ENCODE measurements around the gene YWHAH. TPM values are rescaled to one million over a fixed set of nuclear protein-coding genes. Genes with fewer than 3 reads are reported as not detected.

YWHAH gene
- total RNA-seq, 2 donors from 2014 or later: 162 to 193 TPM

DNA sequence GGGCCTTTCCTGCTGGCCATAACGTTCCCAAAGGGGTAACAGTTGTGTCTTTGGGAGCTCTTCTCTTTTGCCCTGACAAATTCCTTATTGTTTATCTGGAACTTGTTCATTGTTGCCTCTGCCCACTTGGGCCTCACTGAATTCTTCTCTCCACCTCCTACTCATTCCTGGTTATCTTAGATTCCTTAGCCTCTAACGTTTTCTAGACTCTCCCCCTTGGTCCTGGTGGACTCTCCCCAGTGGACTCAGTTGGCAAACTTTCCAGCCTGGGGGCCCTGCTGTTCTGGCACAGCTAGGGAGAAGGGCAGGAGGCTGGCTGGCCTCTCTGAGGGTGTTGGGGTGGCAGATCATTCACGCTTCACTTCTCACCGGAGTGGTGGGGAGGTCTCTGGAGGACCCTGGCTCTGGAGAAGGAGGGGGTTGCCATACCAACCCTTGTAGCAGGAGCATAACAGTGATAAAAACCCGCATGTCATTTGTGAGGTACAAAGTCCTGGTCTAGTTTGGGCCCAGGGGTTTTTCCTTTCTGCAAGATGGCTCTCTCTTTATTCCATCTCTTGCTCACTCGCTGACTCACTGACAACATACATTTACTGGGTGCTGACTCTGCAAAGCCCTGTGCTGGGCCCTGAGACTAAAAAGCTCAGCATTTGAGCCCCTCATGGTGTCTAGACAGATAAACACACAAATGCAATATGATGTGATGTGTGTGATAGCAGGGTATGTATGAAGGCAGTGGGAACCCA lies 39.7 kb downstream of the YWHAH start:
- TF ChIP-seq, protein P1, sequence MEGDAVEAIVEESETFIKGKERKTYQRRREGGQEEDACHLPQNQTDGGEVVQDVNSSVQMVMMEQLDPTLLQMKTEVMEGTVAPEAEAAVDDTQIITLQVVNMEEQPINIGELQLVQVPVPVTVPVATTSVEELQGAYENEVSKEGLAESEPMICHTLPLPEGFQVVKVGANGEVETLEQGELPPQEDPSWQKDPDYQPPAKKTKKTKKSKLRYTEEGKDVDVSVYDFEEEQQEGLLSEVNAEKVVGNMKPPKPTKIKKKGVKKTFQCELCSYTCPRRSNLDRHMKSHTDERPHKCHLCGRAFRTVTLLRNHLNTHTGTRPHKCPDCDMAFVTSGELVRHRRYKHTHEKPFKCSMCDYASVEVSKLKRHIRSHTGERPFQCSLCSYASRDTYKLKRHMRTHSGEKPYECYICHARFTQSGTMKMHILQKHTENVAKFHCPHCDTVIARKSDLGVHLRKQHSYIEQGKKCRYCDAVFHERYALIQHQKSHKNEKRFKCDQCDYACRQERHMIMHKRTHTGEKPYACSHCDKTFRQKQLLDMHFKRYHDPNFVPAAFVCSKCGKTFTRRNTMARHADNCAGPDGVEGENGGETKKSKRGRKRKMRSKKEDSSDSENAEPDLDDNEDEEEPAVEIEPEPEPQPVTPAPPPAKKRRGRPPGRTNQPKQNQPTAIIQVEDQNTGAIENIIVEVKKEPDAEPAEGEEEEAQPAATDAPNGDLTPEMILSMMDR (conservative IDR thresholded peaks at IDR 0.05): no peak
- Histone ChIP-seq H3K9me3 (ENCODE audit: control insufficient read depth, low read length) (no peaks in the 10 kb centered on the region), H3K9ac (ENCODE audit: extremely low read depth, low read length, poor library complexity, severe bottlenecking) (no peak overlapping the region), H3K4me3 (ENCODE audit: low read length) (no peak overlapping the region), H3K4me1 (ENCODE audit: control insufficient read depth, insufficient read depth, low read length) (no peaks in the 10 kb centered on the region), H3K27ac (ENCODE audit: low read depth, low read length) (no peak overlapping the region), H3K27me3 (ENCODE audit: control insufficient read depth, insufficient read depth, low read length, poor library complexity, severe bottlenecking) (no peaks in the 10 kb centered on the region), H3K36me3 (ENCODE audit: control insufficient read depth, insufficient read depth, low read length) (no peaks in the 10 kb centered on the region)
- Mint-ChIP-seq H3K4me1 (no peaks in the 10 kb centered on the region), H3K27me3 (ENCODE audit: insufficient read depth) (no peaks in the 10 kb centered on the region), H3K27ac (no peak overlapping the region), H3K36me3 (ENCODE audit: low read depth) (no peaks in the 10 kb centered on the region), H3K4me3 (no peak overlapping the region), H3K9me3 (no peaks in the 10 kb centered on the region)
- WGBS, 2 experiments (ENCODE audit: insufficient coverage in 1 of 2, insufficient read length in 1 of 2): 86 to 91% methylated on average over 5 to 6 of the region's 6 CpGs
- no peak for DNase-seq

DNA sequence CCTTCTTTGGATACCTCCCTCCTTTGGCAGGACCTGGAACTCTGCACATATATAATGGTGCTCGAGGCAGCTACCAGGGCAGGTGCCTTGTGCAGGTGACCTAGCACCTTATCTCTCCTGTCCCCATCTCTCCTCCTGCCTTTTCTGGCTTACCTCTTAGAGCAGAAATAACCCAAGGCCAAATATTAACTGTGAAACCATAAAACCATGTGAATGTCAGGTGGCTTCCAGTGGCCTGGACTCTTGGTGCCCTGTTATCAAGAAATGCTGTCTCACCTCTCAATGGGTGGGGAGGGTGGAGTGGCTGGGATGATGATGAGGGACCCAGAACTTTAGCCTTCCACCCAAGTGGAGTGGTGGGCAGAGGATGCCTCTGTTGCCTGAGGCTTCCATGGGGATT lies 42.9 kb downstream of the YWHAH start:
- no peak overlapping the region for H3K4me3 Mint-ChIP-seq

DNA sequence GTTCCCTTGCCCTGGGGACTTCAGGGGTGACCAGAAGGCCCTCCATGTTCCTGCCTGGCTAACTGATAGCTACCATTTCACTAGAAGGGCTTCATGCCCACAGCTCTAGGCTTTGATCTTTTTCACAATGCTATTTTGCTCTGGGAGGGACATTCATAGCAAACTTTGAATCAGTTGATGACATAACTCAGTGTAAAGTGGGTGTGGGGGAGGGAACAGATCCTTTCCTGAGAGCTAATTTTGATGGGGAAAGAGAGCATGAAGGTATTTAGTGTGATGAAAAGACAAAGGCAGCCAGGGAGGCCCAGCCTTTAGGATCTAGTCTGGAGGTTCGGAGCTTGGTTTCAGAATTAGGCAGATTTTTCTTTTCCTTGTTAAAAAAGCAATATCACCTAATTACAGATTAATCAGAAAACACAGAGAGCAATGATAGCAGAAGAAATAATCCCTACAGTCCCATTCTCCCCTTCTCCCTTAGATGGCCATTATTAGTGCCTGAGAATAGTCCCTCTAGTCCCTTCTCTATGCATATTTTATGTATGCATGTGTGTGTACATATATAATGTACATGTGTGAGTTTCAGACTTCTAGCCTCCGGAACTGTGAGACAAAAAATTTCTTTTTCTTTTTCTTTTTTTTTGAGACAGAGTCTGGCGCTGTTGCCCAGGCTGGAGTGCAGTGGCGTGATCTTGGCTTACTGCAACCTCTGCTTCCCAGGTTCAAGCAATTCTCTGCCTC lies 46.9 kb downstream of the YWHAH start:
- H3K9me3 ChIP-seq (ENCODE audit: control insufficient read depth, low read length): no peaks in the 10 kb centered on the region
- no peak for DNase-seq
- no peak overlapping the region for H3K4me3 ChIP-seq (ENCODE audit: low read length)
- 83 to 94% methylated on average over 1 to 4 of the region's 4 CpGs for WGBS, 2 experiments (ENCODE audit: insufficient coverage in 1 of 2, insufficient read length in 1 of 2)
- H3K27ac Mint-ChIP-seq: no peak overlapping the region
- H3K27me3 Mint-ChIP-seq (ENCODE audit: insufficient read depth): peaks cover 7% of the 10 kb centered on the region
- H3K4me1 ChIP-seq (ENCODE audit: control insufficient read depth, insufficient read depth, low read length): no peaks in the 10 kb centered on the region
- no peaks in the 10 kb centered on the region for H3K9me3 Mint-ChIP-seq
- H3K4me3 Mint-ChIP-seq: no peak overlapping the region
- no peaks in the 10 kb centered on the region for H3K36me3 Mint-ChIP-seq (ENCODE audit: low read depth)
- H3K36me3 ChIP-seq (ENCODE audit: control insufficient read depth, insufficient read depth, low read length): no peaks in the 10 kb centered on the region
- no peak overlapping the region for H3K27ac ChIP-seq (ENCODE audit: low read depth, low read length)
- TF ChIP-seq, protein P1 (conservative IDR thresholded peaks at IDR 0.05): no peak
- no peak overlapping the region for H3K9ac ChIP-seq (ENCODE audit: extremely low read depth, low read length, poor library complexity, severe bottlenecking)
- no peaks in the 10 kb centered on the region for H3K4me1 Mint-ChIP-seq
- no peaks in the 10 kb centered on the region for H3K27me3 ChIP-seq (ENCODE audit: control insufficient read depth, insufficient read depth, low read length, poor library complexity, severe bottlenecking)

More for the DNA sequence above, 42.9 kb downstream of the YWHAH start:
- H3K27me3 Mint-ChIP-seq (ENCODE audit: insufficient read depth): peaks cover 7% of the 10 kb centered on the region
- Histone ChIP-seq H3K36me3 (ENCODE audit: control insufficient read depth, insufficient read depth, low read length) (no peaks in the 10 kb centered on the region), H3K9me3 (ENCODE audit: control insufficient read depth, low read length) (no peaks in the 10 kb centered on the region), H3K9ac (ENCODE audit: extremely low read depth, low read length, poor library complexity, severe bottlenecking) (no peak overlapping the region), H3K27me3 (ENCODE audit: control insufficient read depth, insufficient read depth, low read length, poor library complexity, severe bottlenecking) (no peaks in the 10 kb centered on the region), H3K27ac (ENCODE audit: low read depth, low read length) (no peak overlapping the region), H3K4me3 (ENCODE audit: low read length) (no peak overlapping the region), H3K4me1 (ENCODE audit: control insufficient read depth, insufficient read depth, low read length) (no peaks in the 10 kb centered on the region)
- TF ChIP-seq, protein P1 (conservative IDR thresholded peaks at IDR 0.05): no peak
- H3K36me3 Mint-ChIP-seq (ENCODE audit: low read depth): no peaks in the 10 kb centered on the region
- no peaks in the 10 kb centered on the region for H3K4me1 Mint-ChIP-seq
- DNase-seq: no peak
- no peaks in the 10 kb centered on the region for H3K9me3 Mint-ChIP-seq
- 84 to 90% methylated on average over 1 of the region's 1 CpG for WGBS, 2 experiments (ENCODE audit: insufficient coverage in 1 of 2, insufficient read length in 1 of 2)
- H3K27ac Mint-ChIP-seq: no peak overlapping the region
